ENCODE measurements around the gene PDE3A.

Gene PDE3A

DNA sequence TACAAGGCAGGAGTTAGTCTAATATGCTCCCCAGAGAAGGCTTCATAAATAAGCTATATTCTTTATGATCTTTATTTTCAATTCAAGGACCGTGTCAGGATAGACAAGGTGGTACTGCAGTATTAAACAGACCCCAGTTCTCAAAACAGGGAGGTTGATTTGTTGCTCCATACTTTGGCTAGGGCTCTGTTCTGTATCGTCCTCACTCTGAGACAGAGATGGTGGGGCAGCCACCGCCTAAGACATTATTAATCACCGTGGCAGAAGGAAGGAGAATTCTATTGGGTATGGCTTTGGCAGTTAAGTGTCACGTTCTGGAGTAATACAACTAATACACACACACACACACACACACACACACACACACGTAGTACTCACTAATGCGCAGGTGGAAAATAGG, 209.8 kb downstream of the PDE3A start:
- no peaks in the 10 kb centered on the region for H3K27me3 ChIP-seq (ENCODE audit: insufficient read depth, low read length, poor library complexity, severe bottlenecking)
- H2AFZ ChIP-seq (ENCODE audit: low read length) = no peak overlapping the region
- no peaks in the 10 kb centered on the region for H3F3A ChIP-seq (ENCODE audit: low read depth)
- TF ChIP-seq, protein P1, sequence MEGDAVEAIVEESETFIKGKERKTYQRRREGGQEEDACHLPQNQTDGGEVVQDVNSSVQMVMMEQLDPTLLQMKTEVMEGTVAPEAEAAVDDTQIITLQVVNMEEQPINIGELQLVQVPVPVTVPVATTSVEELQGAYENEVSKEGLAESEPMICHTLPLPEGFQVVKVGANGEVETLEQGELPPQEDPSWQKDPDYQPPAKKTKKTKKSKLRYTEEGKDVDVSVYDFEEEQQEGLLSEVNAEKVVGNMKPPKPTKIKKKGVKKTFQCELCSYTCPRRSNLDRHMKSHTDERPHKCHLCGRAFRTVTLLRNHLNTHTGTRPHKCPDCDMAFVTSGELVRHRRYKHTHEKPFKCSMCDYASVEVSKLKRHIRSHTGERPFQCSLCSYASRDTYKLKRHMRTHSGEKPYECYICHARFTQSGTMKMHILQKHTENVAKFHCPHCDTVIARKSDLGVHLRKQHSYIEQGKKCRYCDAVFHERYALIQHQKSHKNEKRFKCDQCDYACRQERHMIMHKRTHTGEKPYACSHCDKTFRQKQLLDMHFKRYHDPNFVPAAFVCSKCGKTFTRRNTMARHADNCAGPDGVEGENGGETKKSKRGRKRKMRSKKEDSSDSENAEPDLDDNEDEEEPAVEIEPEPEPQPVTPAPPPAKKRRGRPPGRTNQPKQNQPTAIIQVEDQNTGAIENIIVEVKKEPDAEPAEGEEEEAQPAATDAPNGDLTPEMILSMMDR (conservative IDR thresholded peaks at IDR 0.05; ENCODE audit: low read length) = no peak
- no peak for TF ChIP-seq EZH2phosphoT487 (IDR thresholded peaks at IDR 0.05; ENCODE audit: borderline replicate concordance)
- H3K4me1 ChIP-seq (ENCODE audit: insufficient read depth, low read length, poor library complexity, severe bottlenecking) = no peaks in the 10 kb centered on the region
- no peak overlapping the region for H3K9ac ChIP-seq (ENCODE audit: low read depth, low read length, poor library complexity, severe bottlenecking)
- H3K9me2 ChIP-seq (replicated peaks; ENCODE audit: low read depth, low read length) = no peaks in the 10 kb centered on the region
- no peak overlapping the region for H3K4me2 ChIP-seq (ENCODE audit: low read depth, low read length, poor library complexity, severe bottlenecking)
- H3K36me3 ChIP-seq (ENCODE audit: insufficient read depth, low read length) = no peaks in the 10 kb centered on the region
- H3K4me3 ChIP-seq (ENCODE audit: low read length, poor library complexity, severe bottlenecking) = no peak overlapping the region
- H3K79me2 ChIP-seq (ENCODE audit: insufficient read depth, low read length) = no peaks in the 10 kb centered on the region
- no peaks in the 10 kb centered on the region for H4K20me1 ChIP-seq (ENCODE audit: insufficient read depth, low read length, poor library complexity, severe bottlenecking)
- H3K9me3 ChIP-seq (ENCODE audit: insufficient read depth, low read depth, low read length) = no peaks in the 10 kb centered on the region

GRCh38 chr12:20585055-20585625, 216.8 kb downstream of the PDE3A start:
- Histone ChIP-seq H3K9ac (ENCODE audit: low read depth, low read length, poor library complexity, severe bottlenecking) (no peak overlapping the region), H3K4me1 (ENCODE audit: insufficient read depth, low read length, poor library complexity, severe bottlenecking) (no peaks in the 10 kb centered on the region), H3K36me3 (ENCODE audit: insufficient read depth, low read length) (no peaks in the 10 kb centered on the region), H3K79me2 (ENCODE audit: insufficient read depth, low read length) (no peaks in the 10 kb centered on the region), H4K20me1 (ENCODE audit: insufficient read depth, low read length, poor library complexity, severe bottlenecking) (no peaks in the 10 kb centered on the region), H3F3A (ENCODE audit: low read depth) (no peaks in the 10 kb centered on the region), H3K9me2 (replicated peaks; ENCODE audit: low read depth, low read length) (no peaks in the 10 kb centered on the region), H3K4me2 (ENCODE audit: low read depth, low read length, poor library complexity, severe bottlenecking) (no peak overlapping the region), H2AFZ (ENCODE audit: low read length) (no peak overlapping the region), H3K4me3 (ENCODE audit: low read length, poor library complexity, severe bottlenecking) (no peak overlapping the region), H3K9me3 (ENCODE audit: insufficient read depth, low read depth, low read length) (no peaks in the 10 kb centered on the region), H3K27me3 (ENCODE audit: insufficient read depth, low read length, poor library complexity, severe bottlenecking) (no peaks in the 10 kb centered on the region)
- TF ChIP-seq, protein P1 (conservative IDR thresholded peaks at IDR 0.05; ENCODE audit: low read length) = no peak
- no peak for TF ChIP-seq EZH2phosphoT487 (IDR thresholded peaks at IDR 0.05; ENCODE audit: borderline replicate concordance)

DNA sequence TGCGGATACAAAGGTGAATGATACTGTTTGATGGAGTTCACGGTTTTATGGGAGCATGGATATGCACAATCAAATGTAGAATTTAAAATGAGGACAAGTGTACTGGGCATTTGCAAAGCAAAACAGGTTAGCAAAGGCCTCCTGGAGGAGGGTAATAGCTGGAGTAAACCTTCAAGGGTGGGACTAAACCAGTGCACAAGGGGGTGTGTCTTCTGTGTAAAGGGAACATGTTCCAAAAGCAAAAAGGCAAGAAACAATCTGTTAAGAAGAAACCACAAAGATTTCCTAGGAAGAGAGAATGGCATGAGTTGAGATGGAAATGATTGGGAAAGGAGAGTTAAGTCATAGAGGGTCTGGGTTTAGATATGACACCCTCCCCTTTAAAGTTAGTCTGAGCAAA, 217.6 kb downstream of the PDE3A start:
- H3K79me2 ChIP-seq (ENCODE audit: insufficient read depth, low read length) = no peaks in the 10 kb centered on the region
- H3K36me3 ChIP-seq (ENCODE audit: insufficient read depth, low read length) = no peaks in the 10 kb centered on the region
- no peak overlapping the region for H3K9ac ChIP-seq (ENCODE audit: low read depth, low read length, poor library complexity, severe bottlenecking)
- no peaks in the 10 kb centered on the region for H3K4me1 ChIP-seq (ENCODE audit: insufficient read depth, low read length, poor library complexity, severe bottlenecking)
- H3K4me2 ChIP-seq (ENCODE audit: low read depth, low read length, poor library complexity, severe bottlenecking) = no peak overlapping the region
- H3K27me3 ChIP-seq (ENCODE audit: insufficient read depth, low read length, poor library complexity, severe bottlenecking) = no peaks in the 10 kb centered on the region
- no peak overlapping the region for H2AFZ ChIP-seq (ENCODE audit: low read length)
- no peak overlapping the region for H3K4me3 ChIP-seq (ENCODE audit: low read length, poor library complexity, severe bottlenecking)
- H3K9me2 ChIP-seq (replicated peaks; ENCODE audit: low read depth, low read length) = no peaks in the 10 kb centered on the region
- no peaks in the 10 kb centered on the region for H3K9me3 ChIP-seq (ENCODE audit: insufficient read depth, low read depth, low read length)
- no peaks in the 10 kb centered on the region for H3F3A ChIP-seq (ENCODE audit: low read depth)
- no peak for TF ChIP-seq EZH2phosphoT487 (IDR thresholded peaks at IDR 0.05; ENCODE audit: borderline replicate concordance)
- TF ChIP-seq, protein P1 (conservative IDR thresholded peaks at IDR 0.05; ENCODE audit: low read length) = no peak
- no peaks in the 10 kb centered on the region for H4K20me1 ChIP-seq (ENCODE audit: insufficient read depth, low read length, poor library complexity, severe bottlenecking)

All from Loucy (cell line).